HepG2 (cell line): ENCODE measurements around the gene LGALS14. TPM values are rescaled to one million over a fixed set of nuclear protein-coding genes. Genes with fewer than 3 reads are reported as not detected.

Experiments used
- ATAC-seq: fragments of 200-7000 bp; cut with Tn5 transposase; 3 replicates; pipeline ENCODE4 v1.9.1; 2020; ENCODE audit warnings: mild to moderate bottlenecking, moderate library complexity
- BruUV-seq: library from RNA; stranded (reverse); fragments of 400-500 nt; replicated peaks from 2 replicates; lab custom pipeline; 2021; lab: Mats Ljungman, UMichigan
- CTCF ChIA-PET: fragments of 300-600 bp; formaldehyde crosslinking; extraction: SDS; loops from one replicate; lab custom pipeline; 2021; ENCODE audit warnings: low total read pairs, inconsistent platforms, low intra/inter-chr PET ratio; lab: Yijun Ruan, JAX
- POLR2A ChIA-PET: fragments of 350-600 bp; sonication (Branson Sonifier 250); formaldehyde crosslinking; loops from one replicate; lab custom pipeline; 2020; ENCODE audit warnings: antibody characterized with exemption, inconsistent platforms; lab: Yijun Ruan, JAX
- DNase-seq: peaks from one replicate; pipeline ENCODE4 v3.0.0-alpha.2; 2015; ENCODE audit warnings: low spot score
- FAIRE-seq: peaks from 3 replicates; lab custom pipeline; 2011; peaks lifted over from hg19 to GRCh38; lab: Jason Lieb, UNC
- H2AFZ ChIP-seq: one replicate; pipeline ENCODE4 v1.6.1; 2011; ENCODE audit warnings: low read length, inconsistent platforms
- H3K27ac ChIP-seq: fragments of 300-600 bp; 3 replicates; pipeline ENCODE4 v1.8.0; 2011; ENCODE audit warnings: mixed run types, mild to moderate bottlenecking, mixed read lengths, low read length, inconsistent platforms; ENCODE audit not compliant: insufficient read depth; ENCODE audit errors: extremely low read length
- H3K27me3 ChIP-seq, 2 experiments: fragments of 200-600 bp in 1 of 2; 2 replicates in 1 of 2; 3 replicates in 1 of 2; pipeline versions ENCODE4 v1.6.0 to v1.8.0; 2011; ENCODE audit warnings: low read length in 2 of 2, mild to moderate bottlenecking in 2 of 2, moderate library complexity in 2 of 2, inconsistent platforms in 1 of 2; ENCODE audit not compliant: insufficient read depth in 2 of 2, control insufficient read depth in 1 of 2
- H3K36me3 ChIP-seq, 2 experiments: fragments of 200-600 bp in 1 of 2; replicated peaks in 1 of 2; 2 replicates in 1 of 2; 3 replicates in 1 of 2; pipeline versions ENCODE4 v1.5.1 to v1.8.0; 2011; ENCODE audit warnings: low read length in 2 of 2, inconsistent platforms in 1 of 2; ENCODE audit not compliant: insufficient read depth in 2 of 2, control insufficient read depth in 1 of 2
- H3K4me1 ChIP-seq: 2 replicates; pipeline ENCODE4 v1.5.1; 2012; ENCODE audit warnings: low read length, inconsistent platforms; ENCODE audit not compliant: insufficient read depth
- H3K4me2 ChIP-seq: 2 replicates; pipeline ENCODE4 v1.6.0; 2011; ENCODE audit warnings: low read depth, low read length, inconsistent platforms
- H3K4me3 ChIP-seq, 3 experiments: fragments of 200-600 bp in 1 of 3; sonication (generic), shearing (Covaris generic) in 1 of 3; replicated peaks in 1 of 3; 2 replicates each; pipeline ENCODE4 v1.5.1; 2011 to 2016; ENCODE audit warnings: low read length in 3 of 3, inconsistent platforms in 2 of 3, low read depth in 2 of 3, mild to moderate bottlenecking in 2 of 3, control low read depth in 1 of 3, mixed read lengths in 1 of 3; ENCODE audit not compliant: insufficient read depth in 1 of 3
- H3K79me2 ChIP-seq: one replicate; pipeline ENCODE4 v1.6.1; 2011; ENCODE audit warnings: low read length, inconsistent platforms; ENCODE audit not compliant: insufficient read depth
- H3K9ac ChIP-seq: 2 replicates; pipeline ENCODE4 v1.6.0; 2011; ENCODE audit warnings: mild to moderate bottlenecking, low read depth, low read length, inconsistent platforms; ENCODE audit not compliant: insufficient read depth
- H3K9me3 ChIP-seq: 2 replicates; pipeline ENCODE4 v1.5.1; 2012; ENCODE audit warnings: mild to moderate bottlenecking, low read length
- H4K20me1 ChIP-seq: 2 replicates; pipeline ENCODE4 v1.6.0; 2011; ENCODE audit warnings: inconsistent platforms, mild to moderate bottlenecking, low read length, moderate library complexity; ENCODE audit not compliant: insufficient read depth
- ASH2L ChIP-seq: fragments of 300-600, 200-600 bp; sonication (generic); IDR thresholded peaks from 2 replicates; pipeline ENCODE4 v1.7.0; 2017; ENCODE audit warnings: low read depth, mild to moderate bottlenecking, moderate library complexity, mixed read lengths, low read length; ENCODE audit not compliant: insufficient read length
- DPF2 ChIP-seq: sonication (generic); formaldehyde crosslinking; IDR thresholded peaks from 2 replicates; pipeline ENCODE4 v1.4.0; 2020; ENCODE audit warnings: mild to moderate bottlenecking, low read depth, missing genetic modification reagents, borderline replicate concordance
- GZF1 ChIP-seq: sonication (generic); formaldehyde crosslinking; IDR thresholded peaks from 2 replicates; pipeline ENCODE4 v1.5.1; 2020; ENCODE audit warnings: mild to moderate bottlenecking, missing genetic modification reagents
- HIVEP1 ChIP-seq: sonication (generic); formaldehyde crosslinking; IDR thresholded peaks from 2 replicates; pipeline ENCODE4 v1.4.0; 2020; ENCODE audit warnings: mild to moderate bottlenecking, missing genetic modification reagents
- SALL1 ChIP-seq: sonication (generic); formaldehyde crosslinking; IDR thresholded peaks from 2 replicates; pipeline ENCODE4 v1.8.0; 2022; ENCODE audit warnings: mild to moderate bottlenecking, missing genetic modification reagents
- SNRNP70 ChIP-seq: fragments of 200-400 bp; formaldehyde crosslinking; IDR thresholded peaks from 2 replicates; pipeline ENCODE4 v1.6.1; 2017; ENCODE audit warnings: mild to moderate bottlenecking, low read depth, low read length, moderate library complexity
- ZEB1 ChIP-seq: IDR thresholded peaks from 2 replicates; pipeline ENCODE4 v1.6.1; 2012; ENCODE audit warnings: mild to moderate bottlenecking, low read depth, inconsistent platforms; ENCODE audit not compliant: insufficient replicate concordance
- ZIK1 ChIP-seq: sonication (generic); formaldehyde crosslinking; IDR thresholded peaks from 2 replicates; pipeline ENCODE4 v1.5.0; 2020; ENCODE audit warnings: mild to moderate bottlenecking, low read depth, missing genetic modification reagents, borderline replicate concordance
- ZNF121 ChIP-seq: sonication (generic); formaldehyde crosslinking; IDR thresholded peaks from 2 replicates; pipeline ENCODE4 v1.5.0; 2020; ENCODE audit warnings: mild to moderate bottlenecking, missing genetic modification reagents
- ZSCAN29 ChIP-seq: sonication (generic); formaldehyde crosslinking; conservative IDR thresholded peaks from 2 replicates; pipeline ENCODE4 v1.4.0; 2020; ENCODE audit warnings: mild to moderate bottlenecking, missing genetic modification reagents
- WGBS: methylation state at CpG from one replicate; pipeline ENCODE4 v1.1.6; 2017; ENCODE audit warnings: low lambda C conversion rate; 5-methylcytosine and 5-hydroxymethylcytosine counted together
- in situ Hi-C: cut with HindIII; loops from 2 replicates; pipeline ENCODE4 v1.10.0; 2017; ENCODE audit warnings: low pct_unique_long_range_greater_than_20kb; ENCODE audit not compliant: extremely low pct_ligation_motif_present
- intact Hi-C: fragments of 100-400 bp; cut with micrococcal nuclease; formaldehyde crosslinking; loops from one replicate; pipeline ENCODE4 v1.10.0; 2022; ENCODE audit not compliant: unreplicated experiment
- polyA plus RNA-seq, 8 experiments: library from polyadenylated mRNA; depleted of rRNA in 3 of 8; stranded (reverse) in 7 of 8; unstranded in 1 of 8; fragments of >200 nt; fragmentation: Illumina TruSeq in 4 of 8; extraction: Trizol in 4 of 8; gene quantifications; 2 replicates each; pipeline versions ENCODE4 v1.2.1 to v1.2.3, GENCODE V29; 2011 to 2016; ENCODE audit warnings: low read depth in 4 of 8, missing spikeins in 1 of 8, mixed read lengths in 1 of 8; ENCODE audit not compliant: insufficient read depth in 1 of 8
- total RNA-seq, 5 experiments: library from RNA; depleted of rRNA; stranded (reverse); fragments of >200 nt; fragmentation: Illumina TruSeq; extraction: Trizol; gene quantifications; 2 replicates each; pipeline ENCODE4 v1.2.3, GENCODE V29; 2016; ENCODE audit warnings: low read depth in 1 of 5
- TF ChIP-seq, protein P1 (sequence below): IDR thresholded peaks from 2 replicates; pipeline ENCODE4 v1.6.1; 2016; ENCODE audit warnings: missing compliant biosample characterization, missing genetic modification reagents, borderline replicate concordance
- TF ChIP-seq, protein P2 (sequence below): sonication (generic); formaldehyde crosslinking; IDR thresholded peaks from 2 replicates; pipeline ENCODE4 v1.5.0; 2020; ENCODE audit warnings: missing genetic modification reagents, mild to moderate bottlenecking, borderline replicate concordance
- TF ChIP-seq, protein P3 (sequence below): sonication (generic); formaldehyde crosslinking; IDR thresholded peaks from 2 replicates; pipeline ENCODE4 v1.8.1; 2022; ENCODE audit warnings: mild to moderate bottlenecking, missing genetic modification reagents
- TF ChIP-seq, protein P4 (sequence below), 2 experiments: sonication (generic) in 1 of 2; formaldehyde crosslinking in 1 of 2; IDR thresholded peaks; 2 replicates each; pipeline versions ENCODE4 v1.4.0 to v1.6.1; 2018 to 2020; ENCODE audit warnings: missing genetic modification reagents in 2 of 2, borderline replicate concordance in 1 of 2, low read depth in 1 of 2, mild to moderate bottlenecking in 1 of 2, missing biosample characterization in 1 of 2
- TF ChIP-seq, protein P5 (sequence below): sonication (generic); formaldehyde crosslinking; conservative IDR thresholded peaks from 2 replicates; pipeline ENCODE4 v1.4.0; 2020; ENCODE audit warnings: mild to moderate bottlenecking, missing genetic modification reagents, moderate library complexity

Gene LGALS14
- total and polyA plus RNA-seq, 2 of the 13 experiments (the other 11 are each of a cell fraction or from before 2014, with no cell fraction given): not detected

DNA sequence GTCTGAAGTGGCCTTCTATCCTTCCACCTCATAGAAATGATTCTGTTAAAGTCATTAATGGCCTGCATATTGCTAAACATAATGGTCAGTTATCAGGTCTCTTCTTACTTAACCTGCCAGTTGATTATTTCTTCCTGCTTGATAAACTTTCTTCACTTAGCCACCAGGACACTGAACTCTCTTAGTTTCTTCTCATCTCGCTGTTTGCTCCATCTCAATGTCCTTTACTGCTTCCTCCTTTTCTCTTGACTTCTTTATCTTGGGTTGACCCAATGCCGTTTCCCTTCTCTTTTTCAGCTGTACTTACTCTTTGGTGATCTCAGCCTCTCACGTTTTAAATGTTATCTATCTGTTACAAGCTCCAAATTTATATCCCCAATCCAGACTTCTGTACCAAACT, 50.7 kb downstream of the LGALS14 start:
- ChIA-PET POLR2A (no interaction called here), CTCF (no interaction called here)
- no peaks in the 10 kb centered on the region for H3K4me1 ChIP-seq
- H2AFZ ChIP-seq: no peak overlapping the region
- H4K20me1 ChIP-seq: no peaks in the 10 kb centered on the region
- WGBS: under 1% methylated on average over 3 of the region's 3 CpGs
- H3K4me2 ChIP-seq: no peak overlapping the region
- intact Hi-C loops (no loop called here), in situ Hi-C loops (no loop called here)
- FAIRE-seq (no peak), ATAC-seq (no peak), DNase-seq (no peak)
- H3K27ac ChIP-seq: no peak overlapping the region
- H3K9ac ChIP-seq: no peak overlapping the region
- H3K4me3 ChIP-seq: no peak overlapping the region
- H3K27me3 ChIP-seq: peaks cover 0 to 9% of the 10 kb centered on the region in 2 experiments; a peak in 2 of 5 replicates
- no peaks in the 10 kb centered on the region for H3K36me3 ChIP-seq
- no peaks in the 10 kb centered on the region for H3K9me3 ChIP-seq
- BruUV-seq: no TSS peak
- H3K79me2 ChIP-seq: no peaks in the 10 kb centered on the region
- TF ChIP-seq, protein P1, sequence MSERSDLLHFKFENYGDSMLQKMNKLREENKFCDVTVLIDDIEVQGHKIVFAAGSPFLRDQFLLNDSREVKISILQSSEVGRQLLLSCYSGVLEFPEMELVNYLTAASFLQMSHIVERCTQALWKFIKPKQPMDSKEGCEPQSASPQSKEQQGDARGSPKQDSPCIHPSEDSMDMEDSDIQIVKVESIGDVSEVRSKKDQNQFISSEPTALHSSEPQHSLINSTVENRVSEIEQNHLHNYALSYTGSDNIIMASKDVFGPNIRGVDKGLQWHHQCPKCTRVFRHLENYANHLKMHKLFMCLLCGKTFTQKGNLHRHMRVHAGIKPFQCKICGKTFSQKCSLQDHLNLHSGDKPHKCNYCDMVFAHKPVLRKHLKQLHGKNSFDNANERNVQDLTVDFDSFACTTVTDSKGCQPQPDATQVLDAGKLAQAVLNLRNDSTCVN (CRISPR knock-in tag): no peak
- TF ChIP-seq GZF1 (CRISPR knock-in tag) (no peak), DPF2 (CRISPR knock-in tag) (no peak), ASH2L (no peak), ZSCAN29 (no peak), ZEB1 (no peak), SNRNP70 (no peak), ZNF121 (CRISPR knock-in tag) (no peak), SALL1 (CRISPR knock-in tag) (no peak), ZIK1 (CRISPR knock-in tag) (no peak), HIVEP1 (no peak)
- TF ChIP-seq, protein P2, sequence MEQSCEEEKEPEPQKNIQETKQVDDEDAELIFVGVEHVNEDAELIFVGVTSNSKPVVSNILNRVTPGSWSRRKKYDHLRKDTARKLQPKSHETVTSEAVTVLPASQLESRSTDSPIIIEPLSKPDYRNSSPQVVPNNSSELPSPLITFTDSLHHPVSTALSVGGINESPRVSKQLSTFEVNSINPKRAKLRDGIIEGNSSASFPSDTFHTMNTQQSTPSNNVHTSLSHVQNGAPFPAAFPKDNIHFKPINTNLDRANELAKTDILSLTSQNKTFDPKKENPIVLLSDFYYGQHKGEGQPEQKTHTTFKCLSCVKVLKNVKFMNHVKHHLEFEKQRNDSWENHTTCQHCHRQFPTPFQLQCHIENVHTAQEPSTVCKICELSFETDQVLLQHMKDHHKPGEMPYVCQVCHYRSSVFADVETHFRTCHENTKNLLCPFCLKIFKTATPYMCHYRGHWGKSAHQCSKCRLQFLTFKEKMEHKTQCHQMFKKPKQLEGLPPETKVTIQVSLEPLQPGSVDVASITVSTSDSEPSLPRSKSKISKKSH (CRISPR knock-in tag): no peak
- TF ChIP-seq, protein P3, sequence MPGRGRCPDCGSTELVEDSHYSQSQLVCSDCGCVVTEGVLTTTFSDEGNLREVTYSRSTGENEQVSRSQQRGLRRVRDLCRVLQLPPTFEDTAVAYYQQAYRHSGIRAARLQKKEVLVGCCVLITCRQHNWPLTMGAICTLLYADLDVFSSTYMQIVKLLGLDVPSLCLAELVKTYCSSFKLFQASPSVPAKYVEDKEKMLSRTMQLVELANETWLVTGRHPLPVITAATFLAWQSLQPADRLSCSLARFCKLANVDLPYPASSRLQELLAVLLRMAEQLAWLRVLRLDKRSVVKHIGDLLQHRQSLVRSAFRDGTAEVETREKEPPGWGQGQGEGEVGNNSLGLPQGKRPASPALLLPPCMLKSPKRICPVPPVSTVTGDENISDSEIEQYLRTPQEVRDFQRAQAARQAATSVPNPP: no peak
- TF ChIP-seq, protein P4, sequence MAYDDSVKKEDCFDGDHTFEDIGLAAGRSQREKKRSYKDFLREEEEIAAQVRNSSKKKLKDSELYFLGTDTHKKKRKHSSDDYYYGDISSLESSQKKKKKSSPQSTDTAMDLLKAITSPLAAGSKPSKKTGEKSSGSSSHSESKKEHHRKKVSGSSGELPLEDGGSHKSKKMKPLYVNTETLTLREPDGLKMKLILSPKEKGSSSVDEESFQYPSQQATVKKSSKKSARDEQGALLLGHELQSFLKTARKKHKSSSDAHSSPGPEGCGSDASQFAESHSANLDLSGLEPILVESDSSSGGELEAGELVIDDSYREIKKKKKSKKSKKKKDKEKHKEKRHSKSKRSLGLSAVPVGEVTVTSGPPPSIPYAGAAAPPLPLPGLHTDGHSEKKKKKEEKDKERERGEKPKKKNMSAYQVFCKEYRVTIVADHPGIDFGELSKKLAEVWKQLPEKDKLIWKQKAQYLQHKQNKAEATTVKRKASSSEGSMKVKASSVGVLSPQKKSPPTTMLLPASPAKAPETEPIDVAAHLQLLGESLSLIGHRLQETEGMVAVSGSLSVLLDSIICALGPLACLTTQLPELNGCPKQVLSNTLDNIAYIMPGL (CRISPR knock-in tag; IDR thresholded peaks at IDR 0.05; ENCODE audit: borderline replicate concordance in 1 of 2, low read depth in 1 of 2): no peak
- TF ChIP-seq, protein P5, sequence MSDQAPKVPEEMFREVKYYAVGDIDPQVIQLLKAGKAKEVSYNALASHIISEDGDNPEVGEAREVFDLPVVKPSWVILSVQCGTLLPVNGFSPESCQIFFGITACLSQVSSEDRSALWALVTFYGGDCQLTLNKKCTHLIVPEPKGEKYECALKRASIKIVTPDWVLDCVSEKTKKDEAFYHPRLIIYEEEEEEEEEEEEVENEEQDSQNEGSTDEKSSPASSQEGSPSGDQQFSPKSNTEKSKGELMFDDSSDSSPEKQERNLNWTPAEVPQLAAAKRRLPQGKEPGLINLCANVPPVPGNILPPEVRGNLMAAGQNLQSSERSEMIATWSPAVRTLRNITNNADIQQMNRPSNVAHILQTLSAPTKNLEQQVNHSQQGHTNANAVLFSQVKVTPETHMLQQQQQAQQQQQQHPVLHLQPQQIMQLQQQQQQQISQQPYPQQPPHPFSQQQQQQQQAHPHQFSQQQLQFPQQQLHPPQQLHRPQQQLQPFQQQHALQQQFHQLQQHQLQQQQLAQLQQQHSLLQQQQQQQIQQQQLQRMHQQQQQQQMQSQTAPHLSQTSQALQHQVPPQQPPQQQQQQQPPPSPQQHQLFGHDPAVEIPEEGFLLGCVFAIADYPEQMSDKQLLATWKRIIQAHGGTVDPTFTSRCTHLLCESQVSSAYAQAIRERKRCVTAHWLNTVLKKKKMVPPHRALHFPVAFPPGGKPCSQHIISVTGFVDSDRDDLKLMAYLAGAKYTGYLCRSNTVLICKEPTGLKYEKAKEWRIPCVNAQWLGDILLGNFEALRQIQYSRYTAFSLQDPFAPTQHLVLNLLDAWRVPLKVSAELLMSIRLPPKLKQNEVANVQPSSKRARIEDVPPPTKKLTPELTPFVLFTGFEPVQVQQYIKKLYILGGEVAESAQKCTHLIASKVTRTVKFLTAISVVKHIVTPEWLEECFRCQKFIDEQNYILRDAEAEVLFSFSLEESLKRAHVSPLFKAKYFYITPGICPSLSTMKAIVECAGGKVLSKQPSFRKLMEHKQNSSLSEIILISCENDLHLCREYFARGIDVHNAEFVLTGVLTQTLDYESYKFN (CRISPR knock-in tag): no peak
